Mucosa of gallbladder (tissue), 1 donor: Measurements from ENCODE around the gene GLYR1. TPM values are rescaled to one million over a fixed set of nuclear protein-coding genes. Genes with fewer than 3 reads are reported as not detected.
A peak's percentile ranks its signal among the peaks of the same experiment; 100 is the strongest.
"Not testable (repeated sequence)": the region's sequence is repeated elsewhere in the genome, so short reads cannot be mapped to it uniquely, and the experiment has no call there.

Experiments
- DNase-seq: peaks from one replicate; pipeline ENCODE4 v3.0.0-alpha.2; 2020; ENCODE audit warnings: low spot score
- total RNA-seq: library from RNA; stranded (reverse); gene quantifications from one replicate; pipeline ENCODE4 v1.2.1, GENCODE V29; 2021
- donor health status: DM: no; HTN: no; CAD: no.

GLYR1 gene
- total RNA-seq: 128 TPM

DNA sequence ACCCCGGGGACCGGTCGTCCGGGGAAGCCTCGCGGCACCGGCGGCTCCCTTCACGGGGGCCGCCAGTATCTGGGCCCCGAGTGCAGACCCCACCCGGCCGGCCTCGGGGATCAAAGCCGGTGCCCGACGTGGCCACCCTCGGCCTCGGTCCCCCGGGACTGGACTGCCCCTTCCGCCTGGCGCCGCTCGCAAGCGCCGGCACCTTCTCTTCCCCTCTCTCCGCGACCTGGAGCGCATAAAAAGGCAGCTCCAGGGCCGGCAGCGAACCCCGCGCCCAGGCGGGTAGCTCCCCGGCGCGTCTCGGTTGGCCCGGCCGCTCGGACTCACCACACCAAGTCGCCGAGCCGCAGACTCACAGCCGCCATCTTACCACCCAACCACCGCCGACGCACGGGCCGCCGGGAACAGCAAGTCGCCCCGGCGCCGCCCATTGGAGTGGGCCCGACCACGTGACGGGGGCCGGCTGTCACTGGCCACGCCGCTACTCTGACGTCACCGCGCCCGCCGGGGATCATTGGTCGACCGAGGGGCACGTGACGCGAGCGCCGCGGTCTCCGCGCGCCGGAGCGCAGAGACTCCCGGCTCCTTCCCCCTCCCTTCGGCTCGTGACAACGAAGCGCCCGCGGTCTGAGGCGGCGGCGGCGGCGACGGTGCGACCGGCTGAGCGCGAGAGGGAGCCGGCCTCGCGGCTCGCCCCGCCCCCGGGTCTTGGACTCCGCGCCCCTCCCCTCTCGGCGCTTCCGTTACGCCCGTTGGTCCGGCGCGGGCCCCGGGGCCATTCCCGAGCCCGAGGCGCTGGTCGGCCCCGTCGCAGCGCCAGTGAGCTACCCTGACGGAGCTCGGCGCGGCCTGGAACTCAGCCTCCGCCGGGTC is at the start of gene GLYR1, which contains the start of gene UBN1:
Gene GLYR1, minus strand, starts transcription at position 388 of the 873 bp plus-strand sequence. Its CDS starts 23 bp downstream, at position 365.
Gene UBN1, plus strand, starts transcription at position 581 of the 873 bp plus-strand sequence. CDS start 5,437 bp downstream, outside the sequence.
- DNase-seq: peak; percentile 99

DNA sequence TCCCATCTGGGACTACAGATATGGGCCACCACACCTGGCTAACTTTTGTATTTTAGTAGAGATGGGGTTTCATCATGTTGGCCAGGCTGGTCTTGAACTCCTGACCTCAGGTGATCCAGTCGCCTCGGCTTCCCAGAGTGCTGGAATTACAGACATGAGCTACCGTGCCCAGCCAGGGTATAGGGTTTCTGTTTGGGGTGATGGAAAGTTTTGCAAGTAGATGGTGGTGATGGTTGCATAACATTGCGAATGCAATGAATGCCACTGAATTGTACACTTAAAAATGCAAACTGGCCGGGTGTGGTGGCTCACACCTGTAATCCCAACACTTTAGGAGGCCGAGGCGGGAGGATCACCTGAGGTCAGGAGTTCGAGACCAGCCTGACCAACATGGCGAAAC is 49.7 kb upstream of the GLYR1 start:
- not testable (repeated sequence) for DNase-seq

DNA sequence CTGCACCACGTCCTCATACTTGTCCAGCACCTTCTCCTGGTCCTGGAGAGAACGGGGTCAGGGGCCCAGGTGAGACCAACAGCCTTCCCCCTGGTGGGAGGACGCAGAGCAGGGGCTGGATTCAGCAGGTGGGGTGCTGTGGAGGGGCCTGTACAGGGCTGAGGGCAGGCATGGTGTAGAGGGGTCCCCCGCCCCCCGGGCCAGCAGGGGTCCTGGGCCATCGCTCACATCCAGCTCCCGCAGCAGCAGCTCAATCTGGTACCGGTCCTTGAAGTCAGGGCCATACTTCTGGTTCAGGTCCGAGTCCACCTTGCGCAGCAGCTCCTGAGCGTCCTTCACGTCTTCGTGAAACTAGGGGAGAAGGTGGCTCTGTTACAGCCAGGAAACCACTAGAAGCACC is 48.3 kb upstream of the GLYR1 start:
- no peak for DNase-seq

DNA sequence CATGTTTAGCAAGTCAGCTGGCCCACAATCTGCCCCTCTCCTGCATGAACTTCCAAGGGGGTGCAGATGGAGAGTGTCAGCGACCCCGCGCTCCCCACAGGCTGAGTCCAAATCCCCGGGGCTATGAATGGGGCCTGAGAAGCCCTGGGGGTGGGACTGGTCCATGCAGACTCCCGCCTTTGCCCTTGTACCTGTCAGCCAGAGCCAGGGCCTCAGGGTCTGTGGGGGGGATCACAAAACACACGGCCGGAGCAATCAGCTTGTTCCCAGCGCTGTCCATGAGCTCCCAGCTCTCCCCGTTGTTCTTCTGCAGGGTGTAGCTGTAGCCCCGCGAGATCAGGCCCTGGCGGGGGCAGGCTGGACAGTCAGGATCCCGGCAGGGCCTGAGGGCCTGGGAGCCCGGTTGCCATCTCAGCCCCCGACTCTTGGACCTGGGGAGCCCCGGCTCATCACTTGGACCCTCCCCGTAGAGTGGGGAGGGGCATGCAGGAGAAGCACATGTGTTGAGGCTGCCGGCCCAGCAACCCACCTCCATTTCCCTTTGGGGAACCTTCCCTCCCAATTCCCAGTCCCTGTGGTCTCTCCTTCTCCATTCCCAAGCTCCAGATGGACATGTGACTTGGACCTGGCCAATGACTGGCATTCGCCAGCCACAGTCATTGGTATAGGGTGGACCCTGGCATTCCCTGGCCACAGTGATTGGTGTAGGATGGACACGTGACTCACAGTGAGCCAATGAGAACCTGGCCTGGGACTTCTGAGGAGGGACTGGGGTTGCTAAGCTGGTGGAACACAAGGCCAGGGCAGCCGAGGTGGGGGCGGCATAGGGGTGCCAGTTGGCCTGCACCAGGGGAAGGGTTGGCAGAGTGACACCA is 47.4 kb upstream of the GLYR1 start:
- no peak for DNase-seq

DNA sequence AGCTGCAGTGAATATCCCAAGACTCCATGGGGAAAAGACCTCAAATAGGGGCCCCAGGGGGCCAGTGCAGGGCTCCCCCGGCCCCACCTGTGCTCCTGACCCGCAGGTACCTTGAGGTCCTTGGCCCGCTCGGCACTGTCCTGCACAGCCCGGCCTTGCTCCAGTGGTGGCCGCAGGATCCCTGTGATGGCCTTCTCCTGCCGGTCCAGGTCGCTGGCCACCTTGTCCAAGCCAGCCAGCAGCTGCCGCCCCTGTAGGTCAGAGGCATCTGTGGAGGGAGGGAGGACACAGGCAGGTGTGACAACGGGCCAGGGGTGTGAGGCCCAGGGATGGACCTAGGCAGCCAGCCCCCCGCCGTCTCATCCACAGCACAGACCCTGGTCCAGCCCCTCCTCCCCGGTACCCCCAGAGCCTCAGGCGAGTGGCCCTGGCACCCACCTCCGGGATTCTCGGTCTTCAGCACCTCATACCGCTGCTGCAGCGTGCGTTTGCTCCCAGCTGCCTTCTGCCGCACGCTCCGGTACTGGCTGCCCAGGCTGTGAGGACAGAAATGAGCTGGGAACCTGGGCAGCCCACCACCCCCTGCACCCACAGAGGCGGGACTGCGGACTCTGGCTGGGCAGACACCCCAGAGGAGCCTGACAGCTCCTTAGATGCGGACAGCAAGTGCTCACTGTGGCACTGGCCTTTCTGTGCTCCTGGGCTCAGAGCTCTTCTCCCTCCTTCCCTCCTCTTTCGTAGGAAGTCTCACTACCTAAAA is 46.2 kb upstream of the GLYR1 start:
- DNase-seq: no peak

DNA sequence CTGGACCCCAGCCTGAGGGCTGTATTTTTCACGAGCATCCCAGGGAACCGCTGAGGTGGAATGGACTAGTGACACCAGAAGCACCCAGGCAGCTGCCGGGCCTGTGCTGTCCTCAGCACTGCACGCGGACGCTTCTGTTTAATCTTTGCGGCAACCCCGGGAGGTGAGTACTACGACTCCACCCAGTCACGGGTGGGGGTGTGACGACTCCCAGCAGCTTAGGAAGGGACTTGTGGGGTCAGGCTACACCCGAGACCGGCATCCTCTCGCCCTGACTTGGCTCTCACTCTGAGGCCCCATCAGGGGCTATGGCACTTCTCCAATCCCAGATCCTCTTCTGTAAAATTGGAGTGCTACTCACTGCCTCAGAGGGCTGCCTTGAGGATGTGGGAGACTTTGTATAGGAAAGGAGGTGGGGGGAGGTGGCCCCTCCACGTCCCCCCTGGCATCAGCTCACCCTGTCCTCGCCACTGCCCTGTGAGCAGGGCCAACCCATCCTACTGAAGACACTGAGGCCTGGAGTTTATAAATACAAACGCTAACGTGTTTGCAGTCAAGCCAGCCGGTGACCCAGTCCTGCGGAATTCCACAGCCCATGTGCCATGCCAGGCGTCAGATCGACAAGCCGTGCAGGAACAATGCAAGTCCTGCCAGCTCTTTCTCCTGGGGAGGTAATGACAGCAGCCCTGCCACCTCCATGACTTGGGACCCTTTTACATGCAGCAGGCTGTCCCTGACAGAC is 45.4 kb upstream of the GLYR1 start:
- DNase-seq: no peak

DNA sequence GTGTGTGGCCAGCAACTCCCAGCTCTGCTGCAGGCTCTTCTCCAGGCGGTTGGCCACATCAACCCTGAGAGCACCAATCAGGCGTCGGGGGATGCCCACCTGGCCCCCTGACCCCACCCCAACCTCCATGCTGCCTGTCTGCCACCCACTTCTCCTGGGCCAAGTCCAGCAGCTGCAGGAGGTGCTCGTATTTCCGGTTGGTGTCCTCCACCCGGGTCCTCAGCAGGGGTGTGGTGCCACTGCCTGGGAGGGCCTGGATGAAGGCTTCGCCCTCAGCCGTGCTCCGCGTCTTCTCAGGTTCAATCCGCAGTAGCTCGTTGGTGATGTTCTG is 44.8 kb upstream of the GLYR1 start:
- no peak for DNase-seq

DNA sequence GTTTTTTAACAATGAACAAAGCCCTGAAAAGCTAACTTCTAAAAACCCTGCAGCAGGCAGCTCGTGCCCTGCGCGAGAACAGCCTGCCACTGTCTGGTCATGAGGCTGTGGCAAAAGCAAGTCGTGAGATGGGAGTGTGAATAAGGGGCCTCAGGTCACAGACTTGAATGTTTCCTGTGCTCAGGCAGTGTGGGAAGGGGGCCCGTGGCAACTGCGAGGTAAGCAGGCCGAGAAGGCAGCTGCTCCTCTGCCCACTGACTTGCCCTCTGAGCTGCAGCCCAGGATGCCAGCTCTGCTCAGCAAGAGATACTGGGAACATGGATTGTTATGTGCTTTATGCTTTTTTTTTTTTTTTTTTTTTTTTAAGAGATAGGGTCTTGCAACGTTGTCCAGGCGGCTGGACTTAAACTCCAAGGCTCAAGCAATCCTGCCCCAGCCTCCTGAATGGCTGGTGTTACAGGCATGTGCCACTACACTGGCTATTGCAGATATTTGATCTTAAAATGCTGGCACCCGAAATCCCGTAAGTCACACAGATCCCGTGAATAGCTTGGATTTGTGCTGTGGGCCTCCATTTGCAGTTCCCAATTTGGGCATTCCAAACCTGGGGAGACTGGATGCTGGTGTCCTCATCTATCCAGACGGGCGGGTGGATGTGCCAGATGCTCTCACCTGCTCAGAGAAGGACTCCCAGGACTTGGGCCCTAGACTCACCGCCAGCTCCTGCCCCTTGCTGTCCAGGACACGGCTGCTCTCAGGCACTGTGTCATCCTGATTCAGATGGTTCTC is 44.2 kb upstream of the GLYR1 start:
- DNase-seq: no peak

DNA sequence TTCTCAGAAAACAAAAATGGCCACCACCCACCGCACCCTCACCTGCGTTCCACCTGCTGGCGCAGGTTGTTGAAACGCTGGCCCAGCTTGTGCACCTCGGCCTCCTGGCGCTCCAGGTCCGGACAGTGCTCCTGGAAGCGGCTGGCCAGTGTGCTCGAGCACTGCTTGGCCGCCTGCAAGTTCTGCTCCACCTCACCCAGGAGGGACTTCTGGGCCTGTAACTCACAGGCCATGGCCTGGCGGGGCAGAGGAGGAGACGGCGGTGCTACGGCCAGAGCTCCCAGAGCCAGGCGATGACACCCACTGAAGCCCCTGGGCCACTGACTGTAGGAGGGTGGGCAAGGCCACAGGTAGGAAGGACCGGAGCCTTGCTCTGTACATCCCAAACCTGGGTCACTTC is 43.6 kb upstream of the GLYR1 start:
- DNase-seq: no peak

DNA sequence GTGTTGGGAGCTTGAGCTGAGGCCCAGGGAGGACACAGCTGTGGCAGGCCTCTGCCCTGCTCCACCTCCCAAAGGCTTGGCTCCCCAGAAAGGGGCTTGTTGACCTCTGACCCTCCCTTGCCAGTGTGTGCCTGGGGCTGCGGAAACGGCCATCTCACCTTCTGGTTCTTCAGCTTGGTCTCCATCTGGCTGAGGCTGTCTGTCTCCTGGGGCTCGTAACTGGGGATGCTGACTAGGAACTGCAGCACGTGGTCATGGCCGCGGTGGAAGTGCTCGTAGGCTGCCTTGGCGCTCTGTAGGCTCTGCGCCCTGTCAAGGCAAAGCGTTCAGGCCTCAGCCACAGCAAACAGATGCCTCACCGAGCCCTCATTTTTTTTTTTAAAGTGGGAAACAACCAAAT is 42.9 kb upstream of the GLYR1 start:
- DNase-seq: no peak

DNA sequence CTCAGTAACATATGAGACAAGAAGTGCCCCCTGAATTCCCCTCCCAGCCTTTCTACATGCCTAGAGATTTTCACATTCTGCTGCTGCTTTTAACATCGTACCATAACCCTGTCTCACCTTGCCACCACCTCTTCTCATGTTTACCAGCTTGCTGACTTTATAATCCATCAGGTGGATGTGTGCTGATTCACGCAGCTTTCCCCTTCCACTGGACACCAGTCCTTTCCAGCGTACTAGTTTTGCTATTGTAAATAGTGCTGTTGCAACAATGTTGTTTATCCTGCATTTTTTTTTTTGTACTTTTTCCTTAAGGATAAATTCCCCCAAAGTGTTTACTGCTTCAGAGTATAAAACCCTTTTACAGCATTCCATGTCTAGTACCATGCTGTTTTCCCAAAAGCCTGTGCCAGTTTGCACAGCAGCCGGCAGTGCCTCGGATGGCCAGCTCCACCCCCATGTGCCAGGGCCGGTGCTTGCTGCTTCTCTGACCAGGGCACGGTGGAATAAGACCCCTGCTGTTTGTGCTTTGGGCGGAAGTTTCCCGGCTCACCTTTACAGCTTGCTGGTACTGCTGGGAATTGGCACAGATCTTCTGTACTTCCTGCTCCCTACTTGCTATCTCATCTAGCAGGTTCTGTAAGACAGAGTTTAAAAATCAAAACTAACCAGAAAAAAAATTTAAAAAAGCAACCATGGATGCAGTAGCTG is 41.5 kb upstream of the GLYR1 start:
- DNase-seq: no peak

DNA sequence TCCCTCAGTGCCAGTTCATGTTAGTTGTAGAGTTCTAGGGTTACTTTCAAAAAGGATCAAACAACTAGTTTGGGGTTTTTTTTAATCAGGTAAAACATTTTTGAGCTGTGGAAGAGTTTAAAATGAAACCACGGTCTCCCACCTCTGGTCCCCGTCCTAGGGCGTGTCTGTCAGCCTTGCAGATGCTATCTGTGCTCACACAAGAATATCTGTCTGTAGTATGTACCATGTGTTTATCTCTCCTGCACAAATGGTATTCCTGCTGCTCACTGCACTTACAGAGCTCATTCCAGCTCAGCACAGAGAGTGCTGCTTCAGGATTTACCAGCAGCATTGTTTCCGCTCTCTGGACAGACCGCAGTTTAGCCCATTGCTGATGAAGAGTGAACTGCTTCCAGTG is 39.1 kb upstream of the GLYR1 start:
- no peak for DNase-seq

DNA sequence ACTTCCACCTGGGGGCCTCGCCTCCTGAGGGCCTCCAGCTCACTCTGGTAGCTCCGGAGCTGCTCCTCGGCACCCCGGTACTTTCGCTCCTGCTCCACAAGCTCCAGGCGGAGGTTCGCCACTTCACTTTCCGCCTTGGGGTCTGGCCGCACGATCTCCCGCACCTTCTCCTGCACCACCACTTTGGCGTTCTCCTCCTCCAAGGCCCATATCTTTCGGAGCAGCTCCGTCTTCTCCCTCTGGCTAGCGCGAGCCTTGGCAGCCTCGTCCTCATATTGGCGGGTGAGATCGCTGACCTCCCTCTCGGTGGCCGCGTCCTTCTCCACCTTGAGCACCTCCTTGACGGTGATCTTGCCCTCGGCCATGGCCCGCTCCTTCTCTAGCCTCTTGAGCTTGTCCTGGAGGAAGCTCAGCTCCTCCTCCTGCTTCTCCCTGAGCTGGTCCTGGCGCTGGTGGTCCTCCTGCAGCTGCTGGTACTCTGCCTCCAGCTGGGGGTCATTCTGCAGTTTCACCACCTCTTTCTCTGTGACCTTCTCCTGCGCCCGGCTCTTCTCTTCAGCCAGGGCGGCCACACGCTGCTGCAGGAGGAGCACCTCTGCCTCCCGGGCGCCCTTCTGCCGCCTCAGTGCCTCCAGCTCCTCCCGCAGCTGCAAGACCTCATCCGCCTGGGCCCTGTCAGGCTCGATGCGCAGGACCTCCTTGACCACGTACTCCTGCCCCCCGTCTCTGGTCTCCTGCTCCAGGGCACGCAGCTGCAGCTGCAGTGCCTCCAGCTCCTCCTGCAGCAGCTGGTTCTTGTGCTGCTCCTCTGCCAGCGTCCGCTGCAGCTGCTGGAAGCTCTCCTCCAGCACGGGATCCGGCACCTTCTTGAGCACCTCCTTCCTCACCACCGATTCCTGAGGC is 38.1 kb upstream of the GLYR1 start:
- DNase-seq: no peak

DNA sequence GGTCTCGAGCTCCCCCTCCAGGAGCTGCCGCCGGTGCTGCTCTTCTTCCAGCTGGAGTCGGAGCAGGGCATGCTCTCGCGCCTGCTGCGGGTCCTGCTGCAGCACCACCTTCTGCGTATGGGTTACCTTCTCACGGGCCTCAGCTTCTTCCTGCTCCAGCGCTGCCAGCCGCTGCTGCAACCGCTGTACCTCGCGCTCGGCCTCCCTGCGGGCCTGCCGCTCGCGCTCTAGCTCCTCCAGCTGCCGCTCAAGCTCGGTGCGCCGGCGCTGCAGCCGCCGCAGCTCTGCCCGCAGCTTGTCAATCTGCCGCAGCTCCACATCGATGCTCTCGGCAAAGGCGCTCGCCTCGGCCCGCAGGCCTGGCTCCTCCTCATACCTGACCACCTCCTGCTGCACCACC is 37.1 kb upstream of the GLYR1 start:
- no peak for DNase-seq

DNA sequence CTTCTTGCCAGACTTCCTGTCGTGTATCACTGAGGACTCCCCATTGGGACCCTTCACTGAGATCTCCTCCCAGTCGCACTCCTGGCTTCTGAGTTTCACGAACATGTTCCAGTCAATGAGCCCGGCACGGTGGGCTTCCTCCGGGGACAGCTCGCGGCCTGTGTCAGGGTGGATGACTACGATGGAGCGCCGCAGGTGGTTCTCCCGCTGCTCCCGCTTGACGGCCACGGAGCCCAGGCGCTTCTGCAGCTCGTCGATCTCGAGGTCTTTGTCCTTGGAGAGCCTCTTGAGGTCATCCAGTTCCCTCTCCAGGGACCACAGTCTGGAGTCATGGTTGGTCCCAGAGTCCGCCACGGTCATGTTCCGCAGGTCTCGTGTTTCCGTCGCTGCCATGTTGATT is 36.4 kb upstream of the GLYR1 start:
- DNase-seq: no peak

DNA sequence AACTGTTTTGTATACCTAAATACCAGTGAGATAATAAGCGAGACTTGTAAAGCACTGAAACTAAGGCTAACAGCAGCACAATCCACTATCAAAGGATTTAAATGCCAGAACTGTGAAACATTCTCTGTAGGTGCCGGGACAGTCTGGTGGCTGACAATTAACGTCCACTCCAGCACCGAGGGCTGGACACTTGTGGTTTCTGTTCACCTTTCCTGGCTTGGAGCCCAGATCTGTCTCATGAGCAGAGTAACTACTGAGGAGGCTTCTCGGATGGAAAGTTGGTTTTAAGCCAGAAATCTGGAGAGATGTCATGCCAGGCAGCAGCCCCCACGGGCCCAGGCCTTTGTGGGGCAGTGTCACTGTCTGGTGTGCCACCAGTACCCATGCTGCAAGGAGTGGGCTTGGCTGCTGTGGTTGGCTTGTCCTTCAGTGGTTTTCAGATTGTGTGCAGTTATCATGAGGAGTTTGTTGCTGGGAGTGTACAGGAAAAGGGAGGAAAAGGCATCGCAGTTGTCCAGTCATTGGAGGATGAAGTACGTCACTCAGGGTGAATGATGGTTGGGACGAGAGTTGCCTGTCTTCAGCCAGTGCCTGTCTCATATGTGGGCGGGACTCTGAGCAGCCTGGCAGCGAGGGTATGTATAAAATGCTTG is 35.7 kb upstream of the GLYR1 start:
- DNase-seq: peak; percentile 73

DNA sequence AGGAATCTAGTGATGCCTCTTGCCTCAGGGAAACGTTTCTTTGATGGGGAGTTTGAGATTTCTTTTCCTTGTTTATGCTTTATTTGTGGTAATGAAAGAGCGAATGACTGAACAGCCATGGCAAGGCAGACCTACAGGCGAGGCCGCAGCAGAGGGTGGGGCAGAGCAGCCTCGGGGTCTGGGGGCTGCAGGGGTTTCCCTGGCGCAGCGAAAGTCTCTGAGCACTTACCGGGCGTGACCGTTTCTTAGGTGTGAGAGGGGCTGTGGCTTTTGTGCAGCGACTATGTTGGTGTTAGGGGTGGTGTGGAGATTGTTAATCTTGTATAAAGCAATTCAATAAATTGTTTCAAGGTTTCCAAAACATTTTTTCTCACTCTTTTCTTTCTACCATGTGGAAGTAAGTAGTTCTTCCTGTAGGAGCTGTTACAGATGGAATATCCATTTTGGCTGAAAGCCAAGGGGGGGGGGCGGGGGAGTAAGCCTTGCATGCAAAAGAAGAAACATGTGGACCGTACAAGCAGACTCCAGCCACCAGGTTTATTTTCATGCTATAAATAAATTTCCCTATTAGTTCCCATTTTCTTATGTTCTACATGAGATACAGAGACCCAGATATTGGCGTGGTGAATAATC is 35.0 kb upstream of the GLYR1 start:
- no peak for DNase-seq
